Activated T-helper 1 cell treated with Interleukin-2 at 50 U/mL for 16 hours (primary cell): Measurements from ENCODE around the gene CCDC190.
"Not testable (repeated sequence)": the region's sequence is repeated elsewhere in the genome, so short reads cannot be mapped to it uniquely, and the experiment has no call there.

Experiments
- DNase-seq: peaks from one replicate; pipeline ENCODE4 v3.0.0-alpha.2; 2020; ENCODE audit warnings: low read depth

The CCDC190 gene

GRCh38 chr1:162877412-162877811 is 16.4 kb upstream of the CCDC190 start:
- DNase-seq, result no peak

DNA sequence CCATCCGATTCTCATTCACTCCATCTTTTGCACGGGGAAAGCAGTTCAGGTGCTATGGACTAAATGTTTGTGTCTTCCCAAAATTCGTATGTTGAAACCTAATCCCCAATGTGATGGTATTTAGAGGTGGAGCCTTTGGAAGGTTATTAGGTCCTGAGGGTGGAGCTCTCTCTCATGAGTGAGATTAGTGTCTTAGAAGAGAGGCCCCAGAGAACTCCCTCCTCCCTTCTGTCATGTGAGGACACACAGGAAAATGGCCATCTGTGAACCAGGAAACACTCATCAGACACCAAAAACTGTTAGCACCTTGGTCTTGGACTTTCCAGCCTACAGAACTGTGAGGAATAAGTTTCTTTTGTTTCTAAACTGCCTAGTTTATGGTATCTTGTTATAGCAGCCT is 15.8 kb upstream of the CCDC190 start:
- no peak for DNase-seq

- DNase-seq, result no peak
Measured at GRCh38 chr1:162873671-162874666, 13.0 kb upstream of the CCDC190 start.

GRCh38 chr1:162872981-162873380 is 12.0 kb upstream of the CCDC190 start:
- no peak for DNase-seq

DNA sequence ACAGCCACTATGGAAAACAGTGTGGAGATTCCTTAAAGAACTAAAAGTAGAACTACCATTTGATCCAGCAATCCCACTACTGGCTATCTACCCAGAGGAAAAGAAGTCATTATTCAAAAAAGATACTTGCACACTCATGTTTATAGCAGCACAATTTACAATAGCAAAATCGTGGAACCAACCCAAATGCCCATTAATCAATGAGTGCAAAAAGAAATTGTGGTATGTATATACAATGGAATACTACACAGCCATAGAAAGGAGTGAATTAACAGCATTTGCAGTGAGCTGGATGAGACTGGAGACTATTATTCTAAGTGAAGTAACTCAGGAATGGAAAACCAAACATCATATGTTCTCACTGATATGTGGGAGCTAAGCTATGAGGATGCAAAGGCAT is 10.4 kb upstream of the CCDC190 start:
- DNase-seq, result not testable (repeated sequence)

DNA sequence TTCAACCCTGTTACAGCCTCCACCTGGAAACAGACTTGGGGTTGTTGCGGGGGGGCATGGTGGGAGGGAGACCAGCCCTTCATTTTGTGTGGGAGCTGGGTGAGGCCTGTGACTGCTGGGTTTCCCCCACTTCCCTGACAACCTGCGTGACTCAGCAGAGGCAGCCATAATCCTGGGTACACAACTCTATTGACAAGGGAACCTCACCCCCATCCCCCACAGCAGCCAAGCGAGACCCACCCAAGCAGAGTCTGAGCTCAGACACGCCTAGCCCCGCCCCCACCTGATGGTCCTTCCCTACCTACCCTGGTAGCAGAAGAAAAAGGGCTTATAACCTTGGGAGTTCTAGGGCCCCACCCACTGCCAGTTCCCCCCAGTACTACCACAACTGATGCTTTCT is 8.0 kb upstream of the CCDC190 start:
- no peak for DNase-seq

DNA sequence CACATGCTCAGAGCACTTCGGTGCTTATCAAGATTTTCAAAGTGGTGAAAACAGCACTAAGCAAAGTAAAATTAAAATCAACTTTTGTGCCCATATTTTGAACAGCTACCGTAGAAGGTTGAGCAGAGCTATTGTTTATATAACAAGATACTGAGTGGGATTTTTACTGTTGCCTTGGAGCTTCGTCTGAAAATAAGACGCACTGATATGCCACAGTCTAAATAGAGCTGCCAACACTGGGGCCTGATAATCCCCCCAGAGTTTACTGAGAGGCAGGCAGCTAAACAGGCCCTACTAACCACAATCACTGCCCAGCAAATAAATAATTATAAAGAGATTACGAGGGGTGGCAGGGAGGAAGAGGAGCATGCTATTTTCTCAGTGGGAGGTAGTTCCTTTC is 650 bp upstream of the CCDC190 start:
- no peak for DNase-seq

DNA sequence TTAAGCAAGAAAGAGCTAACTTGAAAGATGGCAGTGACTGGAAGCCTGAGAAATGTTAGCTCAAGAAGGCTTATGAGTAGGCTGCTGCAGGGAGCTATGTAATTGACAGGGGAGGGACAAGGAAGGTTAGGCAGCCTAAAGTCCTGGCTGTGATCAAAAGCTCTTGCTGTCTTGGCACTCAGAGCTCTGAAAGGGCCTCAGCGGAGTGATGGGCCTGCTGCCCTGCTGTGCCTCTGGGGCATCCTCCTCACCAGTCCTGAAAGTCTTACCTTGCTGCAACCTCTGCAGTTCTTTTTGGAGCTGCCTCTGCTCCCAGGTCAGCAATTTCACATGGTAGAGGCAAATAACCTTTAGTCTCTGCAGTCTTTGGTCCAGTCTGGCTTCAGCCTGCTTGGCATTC is 1.8 kb downstream of the CCDC190 start:
- DNase-seq, result no peak

DNA sequence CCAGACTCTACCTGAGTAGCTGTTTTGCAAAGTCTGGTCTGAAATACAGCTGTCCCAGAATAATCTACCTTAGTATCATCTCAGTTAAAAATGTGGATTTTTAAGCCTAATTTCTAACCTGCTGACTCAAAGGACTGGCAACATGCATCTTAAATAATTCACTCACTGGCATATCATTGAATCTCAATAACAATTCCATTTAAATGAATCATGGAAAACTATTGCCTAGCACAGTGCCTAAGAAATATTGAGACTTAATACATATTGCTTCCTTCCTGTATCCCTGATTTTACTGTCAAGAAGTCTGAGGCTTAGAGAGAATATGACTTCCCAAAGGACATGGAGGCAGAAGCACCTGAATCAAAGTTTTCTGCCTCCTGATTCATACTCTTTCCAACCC is 3.1 kb downstream of the CCDC190 start:
- DNase-seq, result no peak

GRCh38 chr1:162856260-162856659 is 4.7 kb downstream of the CCDC190 start:
- DNase-seq, result no peak

DNA sequence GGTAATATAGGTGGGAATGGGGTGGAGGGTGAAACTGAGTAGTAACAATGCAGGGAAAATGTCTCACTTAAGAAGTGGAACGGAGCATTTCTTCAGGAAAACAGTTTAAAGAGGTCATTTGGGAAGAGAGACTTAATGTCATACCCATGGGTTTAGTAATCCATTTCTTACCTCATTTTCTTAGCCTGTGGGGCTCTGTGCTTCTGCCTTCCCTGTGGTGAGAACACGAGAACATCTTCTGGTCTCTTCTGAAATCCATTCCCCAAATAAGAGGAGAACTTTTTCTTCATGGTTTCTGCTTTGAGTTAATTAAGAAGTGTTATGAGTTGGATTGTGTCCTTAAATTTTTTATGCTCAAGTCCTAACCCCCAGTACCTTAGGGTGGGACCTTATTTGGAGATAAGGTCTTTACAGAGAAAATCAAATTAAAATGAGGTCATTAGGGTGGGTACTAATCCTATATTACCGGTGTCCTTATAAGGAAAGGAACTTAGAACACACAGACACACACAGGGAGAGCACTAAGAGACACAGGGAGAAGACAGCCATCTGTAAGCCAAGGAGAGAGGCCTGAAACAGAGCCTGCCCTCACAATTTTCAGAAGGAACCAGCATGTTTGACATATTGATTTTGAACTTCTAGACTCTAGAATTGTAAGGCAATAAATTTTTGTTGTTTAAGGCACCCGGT is 5.4 kb downstream of the CCDC190 start:
- no peak for DNase-seq

- peak; percentile 9 for DNase-seq
Measured at GRCh38 chr1:162854245-162854882, 6.6 kb downstream of the CCDC190 start.

DNA sequence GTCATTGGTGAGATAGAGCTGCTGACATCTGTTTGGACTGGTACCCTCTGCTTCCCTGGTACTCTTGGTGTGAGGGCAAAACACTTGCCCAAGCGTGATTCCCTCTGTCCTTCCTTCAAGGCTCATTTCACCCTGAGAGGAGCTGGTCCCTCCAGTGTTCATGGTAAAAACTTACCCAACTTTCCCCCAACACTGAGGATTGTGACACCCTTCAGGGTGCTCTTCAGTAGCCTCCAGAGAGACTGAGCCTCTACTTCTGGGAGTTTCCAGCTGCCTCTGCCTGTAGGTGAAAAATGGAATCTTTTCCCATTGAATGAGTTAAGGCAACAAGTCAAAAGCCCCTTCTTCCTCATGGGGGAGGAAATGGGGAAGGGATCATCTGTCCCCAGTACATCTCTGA is 9.6 kb downstream of the CCDC190 start:
- no peak for DNase-seq

DNA sequence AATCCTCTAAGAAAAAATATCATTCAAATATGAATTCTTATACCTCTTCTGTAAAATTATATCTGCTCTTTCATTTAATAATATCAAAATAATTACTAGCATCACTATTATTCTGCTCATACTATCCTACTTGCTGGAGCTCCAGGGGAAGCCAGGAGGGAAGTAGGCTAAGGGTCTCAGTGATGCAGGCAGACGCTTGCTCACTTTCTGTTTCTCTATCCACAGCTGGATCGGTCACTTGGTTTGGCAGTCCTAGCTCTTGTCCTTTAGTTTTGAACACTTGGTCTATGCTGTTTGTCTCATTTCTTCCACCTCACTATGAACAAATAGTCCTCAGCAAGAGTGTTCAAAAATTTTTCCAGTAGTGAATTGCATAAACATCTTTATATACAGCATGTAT is 11.3 kb downstream of the CCDC190 start:
- DNase-seq, result no peak

DNA sequence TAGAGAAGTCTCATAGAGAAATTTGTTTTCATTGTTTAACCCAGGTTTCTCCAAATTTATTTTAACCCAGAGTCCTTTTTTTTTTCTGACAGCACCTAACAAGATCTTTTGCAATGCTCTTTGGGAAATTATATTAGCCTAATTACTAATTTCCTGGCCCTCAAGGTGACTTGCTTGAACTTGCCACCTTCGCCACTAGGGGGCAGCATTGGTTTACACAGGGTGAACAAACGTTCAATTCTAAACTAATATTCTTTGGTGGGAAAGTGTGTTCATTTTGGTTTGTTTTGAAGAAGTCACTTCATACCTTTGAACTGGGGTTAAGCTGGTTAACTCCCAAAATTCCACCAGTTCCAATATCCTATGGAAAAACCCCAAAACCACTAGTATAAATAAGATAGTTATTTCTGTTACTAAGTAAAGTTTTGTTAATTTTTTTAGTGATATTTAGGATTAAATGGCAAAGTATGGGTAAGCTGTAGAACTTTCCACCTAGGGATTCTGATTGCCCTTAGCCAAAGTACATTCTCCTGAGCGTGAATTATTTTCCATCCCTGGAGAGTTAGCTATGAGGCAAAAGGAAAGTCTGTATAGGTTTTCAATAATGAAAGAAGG is 13.0 kb downstream of the CCDC190 start:
- peak; percentile 59 for DNase-seq

DNA sequence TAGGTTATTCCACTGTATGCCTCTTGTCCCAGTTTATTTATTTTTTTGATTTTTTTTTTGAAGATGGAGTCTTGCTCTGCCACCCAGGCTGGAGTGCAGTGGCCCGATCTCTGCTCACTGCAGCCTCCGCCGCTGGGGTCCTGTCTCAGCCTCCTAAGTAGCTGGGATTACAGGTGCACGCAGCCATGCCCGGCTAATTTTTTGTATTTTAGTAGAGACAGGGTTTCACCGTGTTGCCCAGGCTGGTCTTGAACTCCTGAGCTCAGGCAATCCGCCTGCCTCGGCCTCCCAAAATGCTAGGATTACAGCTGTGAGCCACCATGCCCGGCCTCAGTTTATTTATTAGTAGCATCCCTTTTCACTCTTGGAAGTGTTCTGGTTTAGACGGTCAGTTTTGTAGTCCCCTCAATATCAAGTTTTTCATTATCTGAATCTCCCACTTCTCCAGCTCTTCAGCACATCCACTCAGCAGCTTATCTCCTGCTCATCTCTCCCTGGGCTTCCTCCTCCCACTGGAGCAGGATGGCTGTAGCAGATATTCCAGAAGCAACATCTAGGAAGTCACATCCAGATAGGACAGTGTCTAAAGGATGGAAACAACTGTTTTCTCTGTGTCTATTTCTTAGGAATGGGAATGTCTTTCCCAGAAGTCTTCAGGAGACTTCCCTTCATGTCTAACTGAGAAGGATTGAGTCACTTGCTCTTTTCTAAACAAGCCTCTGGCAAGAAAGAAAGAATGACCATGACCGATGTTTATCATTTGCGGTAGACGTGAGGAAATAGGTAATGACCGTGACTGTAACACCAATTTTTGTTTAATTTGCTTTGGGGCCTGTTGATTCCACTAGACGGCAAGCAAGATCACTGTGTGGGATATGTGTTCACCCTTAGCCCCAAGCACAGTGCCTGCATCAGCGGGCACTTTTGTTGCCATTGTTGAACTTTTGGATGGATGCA is 14.4 kb downstream of the CCDC190 start:
- DNase-seq, result no peak

- DNase-seq, result no peak
Measured at GRCh38 chr1:162844153-162844552, 16.8 kb downstream of the CCDC190 start.

GRCh38 chr1:162840250-162840839 is 20.6 kb downstream of the CCDC190 start:
- DNase-seq, result no peak

GRCh38 chr1:162838863-162839262 is 22.1 kb downstream of the CCDC190 start:
- DNase-seq, result no peak

DNA sequence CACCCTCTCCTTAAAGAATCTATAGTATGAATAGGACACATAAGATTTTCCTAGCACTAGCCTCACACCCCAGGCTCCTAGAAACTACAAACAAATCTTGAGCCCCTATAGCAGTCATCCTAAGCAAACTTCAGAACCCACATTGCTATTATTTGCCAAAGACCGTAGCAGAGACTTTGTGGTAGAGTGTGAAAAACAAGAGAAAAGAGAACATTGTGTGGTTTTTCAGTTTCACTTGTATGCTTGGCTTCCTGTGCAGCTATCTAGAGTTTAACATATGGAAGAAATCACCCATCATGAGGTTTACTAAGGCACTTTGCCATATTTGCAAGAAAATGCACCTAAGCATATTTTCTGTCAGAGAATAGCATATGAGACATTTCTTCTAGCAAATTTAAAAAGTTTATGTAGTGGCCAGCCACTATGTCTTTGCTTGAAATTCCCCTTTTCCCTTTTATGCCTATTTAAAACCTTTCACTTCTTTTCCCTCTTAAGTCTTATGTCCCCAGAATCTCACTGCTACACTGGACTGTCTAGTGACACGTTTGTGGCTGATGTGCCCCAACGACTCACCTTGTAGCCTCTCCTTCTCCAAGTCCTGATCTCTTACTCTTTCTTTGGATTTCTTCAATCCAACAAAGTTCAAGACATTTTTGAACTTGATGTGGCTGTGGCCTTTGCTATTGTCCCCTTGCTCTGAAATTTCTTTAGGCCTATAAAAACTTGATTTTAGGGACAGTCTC is 25.6 kb downstream of the CCDC190 start:
- DNase-seq, result no peak
